DMS 273 treated with DMSO at 0.1 percent for 48 hours (cell line): ENCODE measurements around the gene GALNT1.
"Not testable (repeated sequence)": the region's sequence is repeated elsewhere in the genome, so short reads cannot be mapped to it uniquely, and the experiment has no call there.

ENCODE experiments used
- DNase-seq: peaks from one replicate; lab custom pipeline; 2025; lab: John Stamatoyannopoulos, UW

Gene GALNT1

GRCh38 chr18:35581546-35581897 lies at the start of gene GALNT1:
Gene GALNT1 (plus strand): TSS chr18:35581740. CDS start chr18:35654663, 72,923 bp downstream.
- DNase-seq: no peak

- no peak for DNase-seq
Observed at GRCh38 chr18:35533916-35534405, 47.6 kb upstream of the GALNT1 start.

GRCh38 chr18:35535297-35535696 lies 46.2 kb upstream of the GALNT1 start:
- no peak for DNase-seq

- no peak for DNase-seq
Observed at GRCh38 chr18:35542356-35542755, 39.2 kb upstream of the GALNT1 start.

GRCh38 chr18:35547008-35547605 lies 34.4 kb upstream of the GALNT1 start:
- DNase-seq: no peak

GRCh38 chr18:35549564-35549963 lies 32.0 kb upstream of the GALNT1 start:
- no peak for DNase-seq

- DNase-seq: no peak
Observed at GRCh38 chr18:35553300-35553699, 28.2 kb upstream of the GALNT1 start.

- not testable (repeated sequence) for DNase-seq
Observed at GRCh38 chr18:35555538-35555937, 26.0 kb upstream of the GALNT1 start.

GRCh38 chr18:35559867-35560266 lies 21.7 kb upstream of the GALNT1 start:
- DNase-seq: no peak

- no peak for DNase-seq
Observed at GRCh38 chr18:35564795-35565453, 16.6 kb upstream of the GALNT1 start.

GRCh38 chr18:35566019-35566418 lies 15.5 kb upstream of the GALNT1 start:
- no peak for DNase-seq

GRCh38 chr18:35570182-35570581 lies 11.4 kb upstream of the GALNT1 start:
- no peak for DNase-seq

GRCh38 chr18:35571138-35571537 lies 10.4 kb upstream of the GALNT1 start:
- DNase-seq: no peak

- DNase-seq: no peak
Observed at GRCh38 chr18:35572644-35573043, 8.9 kb upstream of the GALNT1 start.

GRCh38 chr18:35573531-35573930 lies 8.0 kb upstream of the GALNT1 start:
- DNase-seq: no peak

GRCh38 chr18:35576240-35576845 lies 5.2 kb upstream of the GALNT1 start:
- not testable (repeated sequence) for DNase-seq

GRCh38 chr18:35577045-35577848 lies 4.3 kb upstream of the GALNT1 start:
- DNase-seq: no peak

GRCh38 chr18:35578481-35578880 lies 3.1 kb upstream of the GALNT1 start:
- DNase-seq: no peak

GRCh38 chr18:35578936-35579335 lies 2.6 kb upstream of the GALNT1 start:
- DNase-seq: no peak

- DNase-seq: no peak
Observed at GRCh38 chr18:35580701-35581539, 620 bp upstream of the GALNT1 start.

GRCh38 chr18:35581898-35582641 lies 530 bp downstream of the GALNT1 start:
- no peak for DNase-seq
